ENCODE measurements around the gene KCND3. TPM values are rescaled to one million over a fixed set of nuclear protein-coding genes. Genes with fewer than 3 reads are reported as not detected.

The KCND3 gene
- polyA plus RNA-seq, 1 donor = 1.8 TPM

- no peak for DNase-seq
Measured at GRCh38 chr1:111882986-111883560, 106.4 kb downstream of the KCND3 start.

GRCh38 chr1:111882559-111882958, 106.9 kb downstream of the KCND3 start:
- DNase-seq = no peak

- peak; percentile 15 for DNase-seq
Measured at GRCh38 chr1:111880881-111881837, 108.3 kb downstream of the KCND3 start.

GRCh38 chr1:111879081-111879480, 110.4 kb downstream of the KCND3 start:
- DNase-seq = no peak

- DNase-seq = no peak
Measured at GRCh38 chr1:111878649-111879048, 110.8 kb downstream of the KCND3 start.

- DNase-seq = no peak
Measured at GRCh38 chr1:111878091-111878490, 111.4 kb downstream of the KCND3 start.

- DNase-seq = no peak
Measured at GRCh38 chr1:111876631-111877030, 112.8 kb downstream of the KCND3 start.

GRCh38 chr1:111875640-111876039, 113.8 kb downstream of the KCND3 start:
- DNase-seq = no peak

GRCh38 chr1:111873460-111874030, 115.9 kb downstream of the KCND3 start:
- DNase-seq = no peak

GRCh38 chr1:111870181-111870580, 119.3 kb downstream of the KCND3 start:
- DNase-seq = no peak

GRCh38 chr1:111867868-111868440, 121.5 kb downstream of the KCND3 start:
- no peak for DNase-seq

GRCh38 chr1:111864862-111865261, 124.6 kb downstream of the KCND3 start:
- peak; percentile 28 for DNase-seq

- no peak for DNase-seq
Measured at GRCh38 chr1:111863401-111863800, 126.1 kb downstream of the KCND3 start.

GRCh38 chr1:111862599-111862998, 126.9 kb downstream of the KCND3 start:
- DNase-seq = no peak

GRCh38 chr1:111861523-111861922, 127.9 kb downstream of the KCND3 start:
- no peak for DNase-seq

- DNase-seq = no peak
Measured at GRCh38 chr1:111857194-111857651, 132.2 kb downstream of the KCND3 start.

- DNase-seq = no peak
Measured at GRCh38 chr1:111856411-111857185, 132.9 kb downstream of the KCND3 start.

- no peak for DNase-seq
Measured at GRCh38 chr1:111855260-111855659, 134.2 kb downstream of the KCND3 start.

- DNase-seq = no peak
Measured at GRCh38 chr1:111852261-111852721, 137.2 kb downstream of the KCND3 start.

- no peak for DNase-seq
Measured at GRCh38 chr1:111851552-111851951, 137.9 kb downstream of the KCND3 start.

GRCh38 chr1:111850109-111850508, 139.4 kb downstream of the KCND3 start:
- no peak for DNase-seq
